GM18507 (cell line): ENCODE data around the gene NCOR1.
A peak's percentile ranks its signal among the peaks of the same experiment; 100 is the strongest.
"Not testable (repeated sequence)": the region's sequence is repeated elsewhere in the genome, so short reads cannot be mapped to it uniquely, and the experiment has no call there.

Experiments
- DNase-seq: peaks from one replicate; pipeline ENCODE4 v3.0.0; 2011; ENCODE audit warnings: low read depth; ENCODE audit not compliant: insufficient read length; ENCODE audit errors: extremely low spot score
- FAIRE-seq: peaks from 2 replicates; lab custom pipeline; 2011; peaks lifted over from hg19 to GRCh38; lab: Jason Lieb, UNC

NCOR1 gene

GRCh38 chr17:16166766-16167165 lies 48.6 kb downstream of the NCOR1 start:
- FAIRE-seq = not testable (repeated sequence)

GRCh38 chr17:16158714-16159113 lies 56.6 kb downstream of the NCOR1 start:
- FAIRE-seq = no peak
- no peak for DNase-seq

More at GRCh38 chr17:16166766-16167165, 48.6 kb downstream of the NCOR1 start:
- DNase-seq = not testable (repeated sequence)

- DNase-seq (no peak), FAIRE-seq (no peak)
These were observed 59.8 kb downstream of the NCOR1 start for GRCh38 chr17:16155536-16155935.

GRCh38 chr17:16152326-16152725 lies 63.0 kb downstream of the NCOR1 start:
- not testable (repeated sequence) for FAIRE-seq, DNase-seq

GRCh38 chr17:16150251-16150856 lies 65.0 kb downstream of the NCOR1 start:
- DNase-seq (no peak), FAIRE-seq (no peak)

GRCh38 chr17:16148596-16148995 lies 66.7 kb downstream of the NCOR1 start:
- FAIRE-seq (no peak), DNase-seq (no peak)

GRCh38 chr17:16145319-16145890 lies 69.9 kb downstream of the NCOR1 start:
- not testable (repeated sequence) for DNase-seq, FAIRE-seq

GRCh38 chr17:16141685-16142084 lies 73.6 kb downstream of the NCOR1 start:
- no peak for FAIRE-seq

GRCh38 chr17:16140854-16141253 lies 74.5 kb downstream of the NCOR1 start:
- FAIRE-seq (no peak), DNase-seq (no peak)

More at GRCh38 chr17:16141685-16142084, 73.6 kb downstream of the NCOR1 start:
- DNase-seq = no peak

GRCh38 chr17:16135461-16135860 lies 79.9 kb downstream of the NCOR1 start:
- no peak for FAIRE-seq
- DNase-seq = no peak

GRCh38 chr17:16131593-16131992 lies 83.7 kb downstream of the NCOR1 start:
- FAIRE-seq (no peak), DNase-seq (no peak)

- no peak for DNase-seq
- FAIRE-seq = no peak
These were observed 85.7 kb downstream of the NCOR1 start for GRCh38 chr17:16129441-16130205.

GRCh38 chr17:16123531-16123930 lies 91.8 kb downstream of the NCOR1 start:
- DNase-seq (no peak), FAIRE-seq (no peak)

GRCh38 chr17:16122697-16123434 lies 92.5 kb downstream of the NCOR1 start:
- DNase-seq = no peak
- peak; percentile 21 for FAIRE-seq

- DNase-seq = no peak
- FAIRE-seq = no peak
These were observed 93.4 kb downstream of the NCOR1 start for GRCh38 chr17:16121915-16122314.

GRCh38 chr17:16120937-16121336 lies 94.4 kb downstream of the NCOR1 start:
- DNase-seq (no peak), FAIRE-seq (no peak)

- no peak for FAIRE-seq
- no peak for DNase-seq
These were observed 98.2 kb downstream of the NCOR1 start for GRCh38 chr17:16117149-16117548.

- not testable (repeated sequence) for DNase-seq, FAIRE-seq
These were observed 100.1 kb downstream of the NCOR1 start for GRCh38 chr17:16115077-16115698.

GRCh38 chr17:16108871-16109270 lies 106.5 kb downstream of the NCOR1 start:
- no peak for DNase-seq
- FAIRE-seq = no peak

GRCh38 chr17:16108386-16108785 lies 106.9 kb downstream of the NCOR1 start:
- DNase-seq = no peak
- FAIRE-seq = no peak
